H1 (cell line): ENCODE data around the gene MXRA8. TPM values are rescaled to one million over a fixed set of nuclear protein-coding genes. Genes with fewer than 3 reads are reported as not detected.

Experiments used
- HDAC2 ChIP-seq, 2 experiments: fragments of 300-600 bp in 1 of 2; sonication (generic) in 1 of 2; IDR thresholded peaks; 2 replicates each; pipeline ENCODE4 v1.6.1; 2011 to 2012; ENCODE audit warnings: low read depth in 2 of 2, low read length in 2 of 2, mild to moderate bottlenecking in 2 of 2, moderate library complexity in 2 of 2, borderline replicate concordance in 1 of 2, inconsistent platforms in 1 of 2
- JUN ChIP-seq: IDR thresholded peaks from 2 replicates; pipeline ENCODE4 v1.6.1; 2011; ENCODE audit warnings: low read depth, mild to moderate bottlenecking, improper control_type of control experiment, low read length
- SIX5 ChIP-seq: IDR thresholded peaks from 2 replicates; pipeline ENCODE4 v1.6.1; 2011; ENCODE audit warnings: mild to moderate bottlenecking, low read depth, low read length
- TAF7 ChIP-seq: optimal IDR thresholded peaks from 2 replicates; pipeline ENCODE3; 2011; ENCODE audit warnings: low read depth, mild to moderate bottlenecking, inconsistent platforms, low read length, moderate library complexity, borderline replicate concordance
- TBP ChIP-seq: IDR thresholded peaks from 2 replicates; pipeline ENCODE4 v1.6.1; 2011; ENCODE audit warnings: low read depth, low read length, improper control_type of control experiment
- TEAD4 ChIP-seq: IDR thresholded peaks from 2 replicates; pipeline ENCODE4 v1.6.1; 2012; ENCODE audit warnings: low read depth, low read length, inconsistent platforms, mixed read lengths
- polyA plus RNA-seq, 7 experiments: library from polyadenylated mRNA; depleted of rRNA in 3 of 7; stranded (reverse) in 5 of 7; unstranded in 2 of 7; fragments of >200 nt in 5 of 7; fragments of 200-250 nt in 2 of 7; gene quantifications; 1 replicate in 5 of 7; 2 replicates in 1 of 7; 4 replicates in 1 of 7; pipeline versions ENCODE4 v1.2.1 to v1.2.3, GENCODE V29; 2011 to 2013; ENCODE audit warnings: missing spikeins in 2 of 7, mixed read lengths in 2 of 7
- total RNA-seq: library from RNA; stranded (reverse); fragmentation: NEBNext Ultra II Directional; extraction: Animal tissue kit (Norgen Biotek cat#: 25700); gene quantifications from 2 replicates; pipeline ENCODE4 v1.2.1, GENCODE V29; 2021
- TF ChIP-seq, protein P1 (sequence below): fragments of 300-600 bp; sonication (generic); IDR thresholded peaks from 2 replicates; pipeline ENCODE4 v1.7.1; 2012; ENCODE audit warnings: low read length, moderate library complexity, mild to moderate bottlenecking, inconsistent platforms; ENCODE audit not compliant: insufficient replicate concordance
- TF ChIP-seq, protein P2 (sequence below): IDR thresholded peaks from 2 replicates; pipeline ENCODE4 v1.6.1; 2012; ENCODE audit warnings: inconsistent platforms

The MXRA8 gene
- total and polyA plus RNA-seq, 2 of the 8 experiments (the other 6 are each of a cell fraction or from before 2014, with no cell fraction given) = 10.5 to 17.2 TPM

DNA sequence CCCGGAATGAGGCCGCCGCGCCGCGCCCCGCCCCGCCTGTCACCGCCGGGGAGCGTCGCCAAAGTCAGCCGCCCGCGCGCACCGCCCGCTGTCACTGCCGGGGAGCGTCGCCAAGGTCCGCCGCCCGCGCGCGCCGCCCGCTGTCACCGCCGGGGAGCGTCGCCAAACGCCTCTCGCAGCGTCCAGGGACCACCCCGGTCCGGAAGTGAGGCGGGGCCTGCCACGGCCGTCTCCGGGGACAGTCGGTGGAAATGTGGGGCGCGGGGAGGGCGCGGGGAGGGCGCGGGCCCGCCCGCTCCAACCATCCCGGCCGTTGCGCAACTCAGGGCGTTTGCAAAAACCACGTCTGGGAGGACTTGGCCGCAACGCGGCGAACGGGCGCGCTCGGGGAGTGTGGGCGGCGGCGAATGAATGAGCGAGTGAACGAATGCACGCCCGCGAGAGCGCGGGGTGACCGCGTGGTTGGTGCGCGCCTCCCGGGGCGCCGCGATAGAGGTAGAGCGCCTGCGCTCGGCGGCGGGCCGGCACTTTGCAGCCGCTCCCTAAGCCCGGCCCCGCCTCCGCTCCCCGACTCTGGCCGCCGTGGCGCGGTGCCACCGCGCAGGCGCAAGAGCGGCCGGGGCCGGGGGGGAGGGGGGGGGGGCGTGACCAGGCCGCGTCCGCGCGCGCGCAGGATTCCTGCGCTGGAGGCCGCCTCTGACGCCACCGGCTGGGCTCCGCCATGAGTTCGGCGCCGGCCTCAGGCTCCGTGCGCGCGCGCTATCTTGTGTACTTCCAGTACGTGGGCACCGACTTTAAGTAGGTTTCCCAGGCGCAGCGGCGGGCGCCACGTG lies 50.2 kb downstream of the MXRA8 start, which contains the start of the genes ACAP3 and PUSL1 (continued):
- TF ChIP-seq JUN (no peak), SIX5 (no peak), TEAD4 (peak; percentile 38; the same call in 1 of the 2 replicates), HDAC2 (IDR thresholded peaks at IDR 0.05; ENCODE audit: borderline replicate concordance in 1 of 2, low read depth in 2 of 2, low read length in 2 of 2) (peak in 1 of 2 experiments; percentile 39; a peak in 1 of 4 replicates), TAF7 (no peak), TBP (no peak)
- TF ChIP-seq, protein P1, sequence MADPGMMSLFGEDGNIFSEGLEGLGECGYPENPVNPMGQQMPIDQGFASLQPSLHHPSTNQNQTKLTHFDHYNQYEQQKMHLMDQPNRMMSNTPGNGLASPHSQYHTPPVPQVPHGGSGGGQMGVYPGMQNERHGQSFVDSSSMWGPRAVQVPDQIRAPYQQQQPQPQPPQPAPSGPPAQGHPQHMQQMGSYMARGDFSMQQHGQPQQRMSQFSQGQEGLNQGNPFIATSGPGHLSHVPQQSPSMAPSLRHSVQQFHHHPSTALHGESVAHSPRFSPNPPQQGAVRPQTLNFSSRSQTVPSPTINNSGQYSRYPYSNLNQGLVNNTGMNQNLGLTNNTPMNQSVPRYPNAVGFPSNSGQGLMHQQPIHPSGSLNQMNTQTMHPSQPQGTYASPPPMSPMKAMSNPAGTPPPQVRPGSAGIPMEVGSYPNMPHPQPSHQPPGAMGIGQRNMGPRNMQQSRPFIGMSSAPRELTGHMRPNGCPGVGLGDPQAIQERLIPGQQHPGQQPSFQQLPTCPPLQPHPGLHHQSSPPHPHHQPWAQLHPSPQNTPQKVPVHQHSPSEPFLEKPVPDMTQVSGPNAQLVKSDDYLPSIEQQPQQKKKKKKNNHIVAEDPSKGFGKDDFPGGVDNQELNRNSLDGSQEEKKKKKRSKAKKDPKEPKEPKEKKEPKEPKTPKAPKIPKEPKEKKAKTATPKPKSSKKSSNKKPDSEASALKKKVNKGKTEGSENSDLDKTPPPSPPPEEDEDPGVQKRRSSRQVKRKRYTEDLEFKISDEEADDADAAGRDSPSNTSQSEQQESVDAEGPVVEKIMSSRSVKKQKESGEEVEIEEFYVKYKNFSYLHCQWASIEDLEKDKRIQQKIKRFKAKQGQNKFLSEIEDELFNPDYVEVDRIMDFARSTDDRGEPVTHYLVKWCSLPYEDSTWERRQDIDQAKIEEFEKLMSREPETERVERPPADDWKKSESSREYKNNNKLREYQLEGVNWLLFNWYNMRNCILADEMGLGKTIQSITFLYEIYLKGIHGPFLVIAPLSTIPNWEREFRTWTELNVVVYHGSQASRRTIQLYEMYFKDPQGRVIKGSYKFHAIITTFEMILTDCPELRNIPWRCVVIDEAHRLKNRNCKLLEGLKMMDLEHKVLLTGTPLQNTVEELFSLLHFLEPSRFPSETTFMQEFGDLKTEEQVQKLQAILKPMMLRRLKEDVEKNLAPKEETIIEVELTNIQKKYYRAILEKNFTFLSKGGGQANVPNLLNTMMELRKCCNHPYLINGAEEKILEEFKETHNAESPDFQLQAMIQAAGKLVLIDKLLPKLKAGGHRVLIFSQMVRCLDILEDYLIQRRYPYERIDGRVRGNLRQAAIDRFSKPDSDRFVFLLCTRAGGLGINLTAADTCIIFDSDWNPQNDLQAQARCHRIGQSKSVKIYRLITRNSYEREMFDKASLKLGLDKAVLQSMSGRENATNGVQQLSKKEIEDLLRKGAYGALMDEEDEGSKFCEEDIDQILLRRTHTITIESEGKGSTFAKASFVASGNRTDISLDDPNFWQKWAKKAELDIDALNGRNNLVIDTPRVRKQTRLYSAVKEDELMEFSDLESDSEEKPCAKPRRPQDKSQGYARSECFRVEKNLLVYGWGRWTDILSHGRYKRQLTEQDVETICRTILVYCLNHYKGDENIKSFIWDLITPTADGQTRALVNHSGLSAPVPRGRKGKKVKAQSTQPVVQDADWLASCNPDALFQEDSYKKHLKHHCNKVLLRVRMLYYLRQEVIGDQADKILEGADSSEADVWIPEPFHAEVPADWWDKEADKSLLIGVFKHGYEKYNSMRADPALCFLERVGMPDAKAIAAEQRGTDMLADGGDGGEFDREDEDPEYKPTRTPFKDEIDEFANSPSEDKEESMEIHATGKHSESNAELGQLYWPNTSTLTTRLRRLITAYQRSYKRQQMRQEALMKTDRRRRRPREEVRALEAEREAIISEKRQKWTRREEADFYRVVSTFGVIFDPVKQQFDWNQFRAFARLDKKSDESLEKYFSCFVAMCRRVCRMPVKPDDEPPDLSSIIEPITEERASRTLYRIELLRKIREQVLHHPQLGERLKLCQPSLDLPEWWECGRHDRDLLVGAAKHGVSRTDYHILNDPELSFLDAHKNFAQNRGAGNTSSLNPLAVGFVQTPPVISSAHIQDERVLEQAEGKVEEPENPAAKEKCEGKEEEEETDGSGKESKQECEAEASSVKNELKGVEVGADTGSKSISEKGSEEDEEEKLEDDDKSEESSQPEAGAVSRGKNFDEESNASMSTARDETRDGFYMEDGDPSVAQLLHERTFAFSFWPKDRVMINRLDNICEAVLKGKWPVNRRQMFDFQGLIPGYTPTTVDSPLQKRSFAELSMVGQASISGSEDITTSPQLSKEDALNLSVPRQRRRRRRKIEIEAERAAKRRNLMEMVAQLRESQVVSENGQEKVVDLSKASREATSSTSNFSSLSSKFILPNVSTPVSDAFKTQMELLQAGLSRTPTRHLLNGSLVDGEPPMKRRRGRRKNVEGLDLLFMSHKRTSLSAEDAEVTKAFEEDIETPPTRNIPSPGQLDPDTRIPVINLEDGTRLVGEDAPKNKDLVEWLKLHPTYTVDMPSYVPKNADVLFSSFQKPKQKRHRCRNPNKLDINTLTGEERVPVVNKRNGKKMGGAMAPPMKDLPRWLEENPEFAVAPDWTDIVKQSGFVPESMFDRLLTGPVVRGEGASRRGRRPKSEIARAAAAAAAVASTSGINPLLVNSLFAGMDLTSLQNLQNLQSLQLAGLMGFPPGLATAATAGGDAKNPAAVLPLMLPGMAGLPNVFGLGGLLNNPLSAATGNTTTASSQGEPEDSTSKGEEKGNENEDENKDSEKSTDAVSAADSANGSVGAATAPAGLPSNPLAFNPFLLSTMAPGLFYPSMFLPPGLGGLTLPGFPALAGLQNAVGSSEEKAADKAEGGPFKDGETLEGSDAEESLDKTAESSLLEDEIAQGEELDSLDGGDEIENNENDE = no peak
- TF ChIP-seq, protein P2, sequence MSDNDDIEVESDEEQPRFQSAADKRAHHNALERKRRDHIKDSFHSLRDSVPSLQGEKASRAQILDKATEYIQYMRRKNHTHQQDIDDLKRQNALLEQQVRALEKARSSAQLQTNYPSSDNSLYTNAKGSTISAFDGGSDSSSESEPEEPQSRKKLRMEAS = peak; percentile 79
- TF ChIP-seq, all 59 proteins: peak for 20
